LoVo (cell line): ENCODE results near the gene MAG.

Experiments
- DNase-seq: peaks from one replicate; pipeline ENCODE4 v3.0.0-alpha.2; 2016; ENCODE audit warnings: low spot score

The MAG gene, protein sequence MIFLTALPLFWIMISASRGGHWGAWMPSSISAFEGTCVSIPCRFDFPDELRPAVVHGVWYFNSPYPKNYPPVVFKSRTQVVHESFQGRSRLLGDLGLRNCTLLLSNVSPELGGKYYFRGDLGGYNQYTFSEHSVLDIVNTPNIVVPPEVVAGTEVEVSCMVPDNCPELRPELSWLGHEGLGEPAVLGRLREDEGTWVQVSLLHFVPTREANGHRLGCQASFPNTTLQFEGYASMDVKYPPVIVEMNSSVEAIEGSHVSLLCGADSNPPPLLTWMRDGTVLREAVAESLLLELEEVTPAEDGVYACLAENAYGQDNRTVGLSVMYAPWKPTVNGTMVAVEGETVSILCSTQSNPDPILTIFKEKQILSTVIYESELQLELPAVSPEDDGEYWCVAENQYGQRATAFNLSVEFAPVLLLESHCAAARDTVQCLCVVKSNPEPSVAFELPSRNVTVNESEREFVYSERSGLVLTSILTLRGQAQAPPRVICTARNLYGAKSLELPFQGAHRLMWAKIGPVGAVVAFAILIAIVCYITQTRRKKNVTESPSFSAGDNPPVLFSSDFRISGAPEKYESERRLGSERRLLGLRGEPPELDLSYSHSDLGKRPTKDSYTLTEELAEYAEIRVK

GRCh38 chr19:35291916-35292315, at the start of gene MAG:
Gene MAG (plus strand): TSS chr19:35292161. CDS start chr19:35295409, 3,248 bp downstream.
- no peak for DNase-seq

DNA sequence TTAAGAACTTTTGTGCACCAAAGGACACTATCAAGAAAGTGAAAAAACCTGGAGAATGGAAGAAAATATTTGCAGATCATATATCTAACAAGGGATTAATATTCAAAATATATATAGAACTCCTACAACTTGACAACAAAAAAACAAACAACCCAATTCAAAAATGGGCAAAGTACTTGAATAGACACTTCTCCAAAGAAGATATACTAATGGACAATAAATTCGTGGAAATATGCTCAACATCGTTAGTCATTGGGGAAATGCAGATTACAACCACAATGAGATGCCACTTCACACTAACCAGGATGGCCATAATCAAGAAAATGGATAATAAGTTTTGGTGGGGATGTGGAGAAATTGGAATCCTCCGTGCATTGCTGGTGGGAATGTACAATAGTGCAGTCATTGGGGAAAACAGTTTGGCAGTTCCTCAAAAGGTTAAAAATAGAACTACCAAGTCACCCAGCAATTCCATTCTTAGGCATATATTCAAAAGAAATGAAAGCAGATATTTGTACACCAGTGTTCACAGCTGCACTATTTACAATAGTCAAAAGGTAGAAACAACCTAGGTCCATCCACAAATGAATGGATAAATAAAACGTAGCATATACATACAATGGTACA, 45.4 kb upstream of the MAG start:
- no peak for DNase-seq

GRCh38 chr19:35247526-35248309, 44.2 kb upstream of the MAG start:
- DNase-seq = peak; percentile 95

- peak; percentile 94 for DNase-seq
Observed at GRCh38 chr19:35248310-35249145, 43.4 kb upstream of the MAG start, which contains the start of gene LSR. Gene LSR (plus strand): TSS chr19:35249002. CDS start chr19:35249023, 21 bp downstream.

- DNase-seq = no peak
Observed at GRCh38 chr19:35249146-35249847, 42.7 kb upstream of the MAG start.

DNA sequence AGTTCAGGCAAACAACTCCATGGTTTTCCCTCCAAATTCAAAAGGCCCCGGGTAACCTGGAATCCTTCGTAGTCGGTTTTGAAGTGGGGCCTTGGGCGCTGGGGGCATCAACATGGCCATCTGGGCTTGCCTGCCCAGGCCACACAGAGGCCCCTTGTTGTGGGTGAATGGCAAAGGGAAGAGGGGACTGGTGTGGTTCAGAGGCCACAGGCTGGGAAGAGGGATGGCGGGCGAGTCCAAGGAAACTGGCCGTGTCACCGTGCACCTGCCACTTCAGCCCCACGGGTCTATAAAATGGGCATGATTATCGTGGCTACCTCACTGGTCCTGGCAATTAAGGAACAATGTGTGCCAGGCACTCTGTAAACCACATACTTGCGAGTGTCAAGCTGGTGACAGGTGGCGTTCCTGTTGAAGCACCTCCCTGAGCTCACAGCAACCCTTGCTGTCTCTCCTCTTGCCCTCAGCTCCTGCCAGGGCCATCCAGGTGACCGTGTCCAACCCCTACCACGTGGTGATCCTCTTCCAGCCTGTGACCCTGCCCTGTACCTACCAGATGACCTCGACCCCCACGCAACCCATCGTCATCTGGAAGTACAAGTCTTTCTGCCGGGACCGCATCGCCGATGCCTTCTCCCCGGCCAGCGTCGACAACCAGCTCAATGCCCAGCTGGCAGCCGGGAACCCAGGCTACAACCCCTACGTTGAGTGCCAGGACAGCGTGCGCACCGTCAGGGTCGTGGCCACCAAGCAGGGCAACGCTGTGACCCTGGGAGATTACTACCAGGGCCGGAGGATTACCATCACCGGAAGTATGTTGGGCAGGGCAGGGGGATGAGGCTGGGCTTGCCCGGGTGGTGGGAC, 41.9 kb upstream of the MAG start:
- DNase-seq = no peak

DNA sequence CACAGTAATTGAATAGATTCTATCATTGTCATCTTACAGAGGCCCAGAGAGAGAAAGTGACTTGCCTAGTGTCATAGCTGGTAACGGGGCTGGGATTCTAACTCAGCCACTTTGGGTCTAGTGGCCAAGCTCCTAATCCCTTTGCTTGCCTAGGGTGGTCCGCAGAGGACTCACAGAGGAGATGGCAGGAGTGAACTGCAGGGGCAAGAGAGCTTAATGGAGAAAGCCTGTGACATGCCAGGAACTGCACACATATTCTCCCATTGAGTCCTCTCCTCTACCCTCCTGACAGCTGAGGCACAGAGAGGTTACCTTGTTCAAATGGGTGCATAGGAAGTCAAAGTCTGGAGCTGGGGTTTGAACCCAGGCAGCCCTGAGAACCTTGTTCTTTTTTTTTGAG, 40.5 kb upstream of the MAG start:
- no peak for DNase-seq

GRCh38 chr19:35253316-35254286, 38.4 kb upstream of the MAG start:
- DNase-seq = no peak

DNA sequence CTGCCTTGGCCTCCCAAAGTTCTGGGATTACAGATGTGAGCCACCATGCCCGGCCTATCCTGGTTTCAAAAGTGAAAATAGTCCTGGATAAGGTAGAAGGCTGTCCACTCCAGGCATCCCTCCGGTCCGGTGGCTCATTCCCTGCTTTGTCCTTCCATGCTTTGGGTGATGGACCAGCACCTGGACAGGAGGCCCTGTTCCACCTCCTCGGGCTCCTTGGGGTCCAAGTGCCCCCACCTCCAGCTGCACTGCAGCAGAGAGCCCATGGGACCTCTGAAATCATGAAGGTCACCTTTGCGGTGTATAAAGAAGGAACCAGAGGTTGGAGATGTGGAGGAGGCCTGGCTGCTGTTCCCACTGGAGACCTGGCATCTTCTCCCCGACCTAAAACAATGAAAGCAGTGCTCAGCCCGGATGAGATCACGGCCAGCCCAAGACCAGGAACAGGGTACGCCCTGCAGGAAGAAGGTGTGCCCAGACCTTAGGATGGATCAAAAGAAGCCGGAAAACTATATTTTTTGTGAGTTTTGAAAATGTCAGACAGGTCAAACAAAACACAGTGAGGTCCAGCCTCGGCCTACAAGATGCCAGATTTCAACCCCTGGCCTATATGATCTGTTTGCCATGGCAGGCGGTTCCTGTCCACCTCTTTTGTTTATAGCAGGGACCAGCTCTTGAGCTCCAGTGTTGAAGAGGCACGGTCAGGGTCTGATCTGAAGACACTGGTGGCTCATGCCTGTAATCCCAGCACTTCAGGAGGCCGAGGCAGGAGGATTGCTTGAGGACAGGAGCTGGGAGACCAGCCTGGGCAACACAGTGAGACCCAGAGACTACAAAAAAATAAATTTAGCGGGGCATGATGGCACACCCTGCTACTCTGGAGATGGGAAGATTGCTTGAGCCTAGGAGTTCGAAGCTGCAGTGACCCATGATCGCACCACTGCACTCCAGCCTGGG, 37.3 kb upstream of the MAG start:
- no peak for DNase-seq

GRCh38 chr19:35256566-35256965, 35.4 kb upstream of the MAG start:
- DNase-seq = no peak

GRCh38 chr19:35257113-35257461, 34.9 kb upstream of the MAG start:
- no peak for DNase-seq

GRCh38 chr19:35260694-35261304, 31.2 kb upstream of the MAG start:
- DNase-seq = no peak

- DNase-seq = no peak
Observed at GRCh38 chr19:35261356-35262100, 30.4 kb upstream of the MAG start.

DNA sequence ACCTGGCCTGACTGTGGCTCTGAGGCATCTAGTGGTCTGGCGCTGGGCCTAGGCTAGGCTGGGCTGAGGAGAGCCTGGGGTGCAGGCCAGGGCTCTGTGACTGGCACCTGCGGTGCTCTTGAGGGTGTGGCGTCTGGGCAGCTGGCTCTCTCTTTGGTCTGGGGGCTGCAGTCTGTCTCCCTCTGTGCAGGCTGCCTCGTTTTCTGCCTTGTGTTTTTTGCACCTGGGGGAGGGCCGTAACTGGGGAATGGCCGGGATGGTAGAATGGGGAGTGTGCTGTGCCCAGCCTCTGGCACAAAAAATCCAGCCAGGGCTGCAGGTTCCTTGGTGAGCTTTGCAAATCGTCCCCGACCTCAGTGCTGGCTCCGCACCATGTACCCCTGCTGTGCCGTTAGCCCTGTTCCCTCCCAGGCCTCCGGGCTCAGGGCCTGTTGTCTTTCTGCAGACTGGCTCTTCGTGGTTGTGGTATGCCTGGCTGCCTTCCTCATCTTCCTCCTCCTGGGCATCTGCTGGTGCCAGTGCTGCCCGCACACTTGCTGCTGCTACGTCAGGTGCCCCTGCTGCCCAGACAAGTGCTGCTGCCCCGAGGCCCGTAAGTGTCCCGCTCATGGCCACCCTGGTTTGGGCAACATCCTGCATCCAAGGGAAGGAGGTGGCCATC, 29.7 kb upstream of the MAG start:
- DNase-seq = no peak

- DNase-seq = no peak
Observed at GRCh38 chr19:35264268-35265125, 27.5 kb upstream of the MAG start.
